Neutrophil (primary cell): ENCODE data around the gene KLHL29.

ENCODE experiments used
- H3K27ac ChIP-seq: fragments of 200-600 bp; sonication (generic); 2 replicates; pipeline ENCODE4 v1.5.1; 2016; ENCODE audit warnings: mild to moderate bottlenecking, moderate library complexity
- H3K27me3 ChIP-seq: fragments of 200-600 bp; sonication (generic); 2 replicates; pipeline ENCODE4 v1.6.0; 2016; ENCODE audit warnings: mild to moderate bottlenecking
- H3K36me3 ChIP-seq: fragments of 200-600 bp; sonication (generic); 2 replicates; pipeline ENCODE4 v1.5.1; 2017
- H3K4me1 ChIP-seq, 2 experiments: fragments of 200-600 bp in 1 of 2; sonication (generic) in 1 of 2; 1 replicate in 1 of 2; 2 replicates in 1 of 2; pipeline versions ENCODE4 v1.5.1 to v1.6.1; 2013 to 2016; ENCODE audit warnings: low read depth in 1 of 2, low read length in 1 of 2, mild to moderate bottlenecking in 1 of 2, moderate library complexity in 1 of 2; ENCODE audit not compliant: control insufficient read depth in 1 of 2, insufficient read depth in 1 of 2
- H3K4me3 ChIP-seq, 2 experiments: fragments of 200-600 bp in 1 of 2; sonication (generic) in 1 of 2; 1 replicate in 1 of 2; 2 replicates in 1 of 2; pipeline ENCODE4 v1.5.1; 2013 to 2016; ENCODE audit warnings: low read depth in 1 of 2, low read length in 1 of 2, mild to moderate bottlenecking in 1 of 2, moderate library complexity in 1 of 2
- H3K9me3 ChIP-seq: fragments of 200-600 bp; sonication (generic); 2 replicates; pipeline ENCODE4 v1.5.1; 2016
- CTCF ChIP-seq: fragments of 200-600 bp; sonication (generic); IDR thresholded peaks from 2 replicates; pipeline ENCODE4 v1.5.1; 2016; ENCODE audit warnings: antibody characterized with exemption

Gene KLHL29

GRCh38 chr2:23413641-23414040, 28.7 kb downstream of the KLHL29 start:
- no peaks in the 10 kb centered on the region for H3K9me3 ChIP-seq
- no peaks in the 10 kb centered on the region for H3K36me3 ChIP-seq
- H3K27ac ChIP-seq = no peak overlapping the region
- H3K4me3 ChIP-seq = no peak overlapping the region
- H3K4me1 ChIP-seq = no peaks in the 10 kb centered on the region
- peaks cover 20% of the 10 kb centered on the region for H3K27me3 ChIP-seq
- TF ChIP-seq CTCF = no peak

GRCh38 chr2:23414106-23414505, 29.1 kb downstream of the KLHL29 start:
- Histone ChIP-seq H3K4me1 (no peaks in the 10 kb centered on the region), H3K4me3 (no peak overlapping the region), H3K36me3 (no peaks in the 10 kb centered on the region), H3K27ac (no peak overlapping the region), H3K27me3 (peaks cover 20% of the 10 kb centered on the region), H3K9me3 (no peaks in the 10 kb centered on the region)
- TF ChIP-seq CTCF = no peak

- no peaks in the 10 kb centered on the region for H3K4me1 ChIP-seq
Observed at GRCh38 chr2:23414871-23415270, 29.9 kb downstream of the KLHL29 start.

GRCh38 chr2:23417310-23417709, 32.3 kb downstream of the KLHL29 start:
- Histone ChIP-seq H3K27me3 (peaks cover 9% of the 10 kb centered on the region), H3K36me3 (no peaks in the 10 kb centered on the region), H3K4me1 (no peaks in the 10 kb centered on the region), H3K4me3 (no peak overlapping the region), H3K27ac (no peak overlapping the region), H3K9me3 (no peaks in the 10 kb centered on the region)
- TF ChIP-seq CTCF = no peak

More at GRCh38 chr2:23414871-23415270, 29.9 kb downstream of the KLHL29 start:
- Histone ChIP-seq H3K4me3 (no peak overlapping the region), H3K27me3 (peaks cover 14% of the 10 kb centered on the region), H3K27ac (no peak overlapping the region), H3K36me3 (no peaks in the 10 kb centered on the region), H3K9me3 (no peaks in the 10 kb centered on the region)
- no peak for TF ChIP-seq CTCF

GRCh38 chr2:23418056-23418455, 33.1 kb downstream of the KLHL29 start:
- H3K27ac ChIP-seq = no peak overlapping the region
- no peak for TF ChIP-seq CTCF
- peaks cover 9% of the 10 kb centered on the region for H3K27me3 ChIP-seq

GRCh38 chr2:23418461-23418911, 33.5 kb downstream of the KLHL29 start:
- no peaks in the 10 kb centered on the region for H3K9me3 ChIP-seq
- no peak overlapping the region for H3K27ac ChIP-seq
- no peaks in the 10 kb centered on the region for H3K4me1 ChIP-seq

More at GRCh38 chr2:23418056-23418455, 33.1 kb downstream of the KLHL29 start:
- Histone ChIP-seq H3K4me1 (no peaks in the 10 kb centered on the region), H3K36me3 (no peaks in the 10 kb centered on the region), H3K4me3 (no peak overlapping the region), H3K9me3 (no peaks in the 10 kb centered on the region)

More at GRCh38 chr2:23418461-23418911, 33.5 kb downstream of the KLHL29 start:
- H3K27me3 ChIP-seq = peaks cover 8% of the 10 kb centered on the region
- no peak for TF ChIP-seq CTCF
- H3K36me3 ChIP-seq = no peaks in the 10 kb centered on the region
- H3K4me3 ChIP-seq = no peak overlapping the region
